Hematopoietic multipotent progenitor cell treated with erythropoietin and hydrocortisone succinate and interleukin-3 and kit ligand, for 15 days (in vitro differentiated cells): ENCODE results near the gene DPP9.

Source experiments
- DNase-seq: peaks from one replicate; pipeline ENCODE4 v3.0.0-alpha.2; 2015; ENCODE audit warnings: low spot score

The DPP9 gene

GRCh38 chr19:4707956-4708650 is 15.5 kb downstream of the DPP9 start:
- no peak for DNase-seq

- DNase-seq: no peak
Observed at GRCh38 chr19:4707322-4707721, 16.3 kb downstream of the DPP9 start.

DNA sequence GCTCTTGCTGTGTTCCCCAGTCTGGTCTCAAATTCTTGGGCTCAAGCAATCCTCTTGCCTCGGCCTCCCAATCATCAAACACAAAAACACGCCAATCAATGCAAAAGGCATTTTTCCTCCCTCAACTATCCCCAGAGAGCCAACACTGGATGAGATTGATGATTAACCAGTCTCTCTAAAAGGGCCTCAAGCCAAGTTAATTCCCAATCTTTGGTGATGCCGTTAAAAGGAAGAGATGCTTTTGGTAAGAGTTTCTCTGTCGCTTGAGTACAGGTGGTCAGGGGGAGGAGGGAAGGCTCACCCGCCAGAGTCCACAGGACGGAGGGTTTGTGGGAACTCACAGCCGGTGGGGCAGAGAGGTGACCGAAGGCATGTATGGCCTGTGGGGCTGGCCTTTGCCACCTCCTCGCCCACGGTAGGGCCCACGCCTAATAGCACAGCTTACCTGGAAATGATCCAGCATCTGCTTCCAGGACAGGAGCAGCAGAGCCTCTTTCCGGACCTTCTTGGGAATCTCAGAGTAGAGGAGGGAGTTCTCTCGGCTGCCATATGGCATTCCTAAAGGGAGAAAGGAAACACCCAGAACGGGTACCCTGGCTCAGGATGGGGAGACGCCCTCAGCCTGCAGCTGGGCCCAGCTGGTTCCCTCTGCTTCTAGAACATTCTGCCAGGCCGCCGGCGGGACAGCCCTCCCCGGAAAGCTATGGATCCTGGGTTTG is 18.1 kb downstream of the DPP9 start:
- no peak for DNase-seq

GRCh38 chr19:4704317-4704673 is 19.3 kb downstream of the DPP9 start:
- DNase-seq: no peak

DNA sequence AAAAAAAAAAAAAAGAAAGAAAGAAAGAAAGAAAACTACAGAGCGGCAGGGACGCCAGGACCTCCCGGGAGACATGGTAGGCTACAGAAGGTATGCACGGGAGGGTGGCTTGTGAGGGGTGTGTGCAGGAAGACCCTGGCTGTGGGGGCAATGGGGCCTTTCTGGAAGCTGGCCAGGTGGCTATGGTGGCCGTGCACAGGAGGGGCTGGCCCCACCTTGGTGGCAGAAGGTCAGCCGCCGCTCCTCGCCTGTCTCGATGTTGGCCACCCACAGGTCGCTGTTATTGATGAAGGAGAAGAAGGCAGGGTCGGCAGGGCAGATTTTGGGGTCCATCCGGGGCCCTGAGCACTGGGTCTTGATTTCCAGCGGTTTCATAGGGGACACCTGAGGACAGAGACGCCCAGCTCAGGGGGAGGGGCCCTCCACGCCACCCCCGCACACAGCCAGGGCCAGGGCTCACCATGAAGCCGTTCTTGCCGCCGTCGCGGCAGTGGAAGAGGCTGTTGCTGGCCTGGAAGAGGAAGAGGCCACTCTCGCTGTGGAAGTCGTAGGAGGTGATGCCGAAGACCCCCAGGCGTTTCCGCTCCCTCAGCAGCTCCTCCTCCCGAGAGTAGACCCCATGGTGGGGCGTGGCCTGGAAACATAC is 19.8 kb downstream of the DPP9 start:
- no peak for DNase-seq

DNA sequence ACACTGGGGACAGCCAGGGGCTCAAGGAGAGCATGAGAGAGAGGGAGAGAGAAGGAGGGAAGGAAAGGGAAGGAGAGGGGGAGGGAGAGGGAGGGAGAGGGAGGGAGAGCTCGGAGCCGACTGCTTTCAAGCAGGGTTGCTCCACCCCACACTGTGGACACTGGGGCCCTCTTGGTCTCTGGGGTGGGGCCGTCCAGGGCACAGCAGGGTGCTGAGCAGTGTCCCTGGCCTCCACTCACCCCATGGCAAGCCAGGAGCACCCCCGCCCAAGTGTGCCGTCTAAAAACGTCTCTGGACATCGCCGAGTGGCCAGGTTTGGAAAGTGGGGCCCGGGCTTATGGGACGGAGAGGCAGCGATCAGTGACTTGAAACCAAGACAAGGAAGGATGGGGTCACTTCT is 20.9 kb downstream of the DPP9 start:
- no peak for DNase-seq

- DNase-seq: no peak
Observed at GRCh38 chr19:4701557-4701956, 22.1 kb downstream of the DPP9 start.

- DNase-seq: no peak
Observed at GRCh38 chr19:4700693-4700970, 23.0 kb downstream of the DPP9 start.

- no peak for DNase-seq
Observed at GRCh38 chr19:4699826-4700692, 23.6 kb downstream of the DPP9 start.

GRCh38 chr19:4697304-4697703 is 26.3 kb downstream of the DPP9 start:
- no peak for DNase-seq

GRCh38 chr19:4695224-4695731 is 28.4 kb downstream of the DPP9 start:
- DNase-seq: no peak

DNA sequence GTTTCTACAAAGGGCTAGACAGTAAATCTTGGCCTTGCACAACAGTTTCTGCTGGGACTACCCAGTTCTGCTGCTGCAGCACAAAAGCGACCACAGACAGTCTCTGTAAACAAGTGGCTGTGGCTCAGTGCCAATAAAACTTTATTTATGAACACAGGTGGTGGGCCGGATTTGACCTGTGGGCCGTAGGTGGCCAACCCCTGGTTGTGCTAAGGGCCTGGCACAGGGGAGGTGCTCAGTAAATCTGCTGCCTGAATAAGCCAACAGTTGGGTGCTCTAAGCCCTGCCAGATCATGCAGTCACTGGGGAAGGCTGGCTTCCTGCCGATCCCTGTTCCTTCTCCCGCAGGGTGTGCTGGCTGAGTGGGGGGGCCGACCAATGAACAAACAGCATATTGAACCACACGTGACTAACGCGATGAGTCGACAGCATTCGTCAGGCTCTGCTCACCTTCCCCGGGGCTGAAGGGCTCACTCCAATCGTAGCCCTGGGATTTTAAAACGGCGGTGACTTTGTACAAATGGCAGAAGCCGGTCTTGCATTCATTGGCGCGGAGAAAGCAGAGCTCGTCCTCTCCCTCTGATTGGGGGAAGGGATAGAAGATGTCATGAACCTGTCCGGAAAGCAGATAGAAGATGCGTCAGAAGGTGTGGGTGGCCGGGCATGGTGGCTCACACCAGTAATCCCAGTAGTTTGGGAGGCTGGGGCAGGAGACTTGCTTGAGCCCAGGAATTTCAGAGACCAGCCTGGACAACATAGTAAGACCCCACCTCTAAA is 29.2 kb downstream of the DPP9 start:
- DNase-seq: no peak

GRCh38 chr19:4693471-4694121 is 30.0 kb downstream of the DPP9 start:
- no peak for DNase-seq

- no peak for DNase-seq
Observed at GRCh38 chr19:4693078-4693350, 30.6 kb downstream of the DPP9 start.

- no peak for DNase-seq
Observed at GRCh38 chr19:4692251-4693077, 31.2 kb downstream of the DPP9 start.

DNA sequence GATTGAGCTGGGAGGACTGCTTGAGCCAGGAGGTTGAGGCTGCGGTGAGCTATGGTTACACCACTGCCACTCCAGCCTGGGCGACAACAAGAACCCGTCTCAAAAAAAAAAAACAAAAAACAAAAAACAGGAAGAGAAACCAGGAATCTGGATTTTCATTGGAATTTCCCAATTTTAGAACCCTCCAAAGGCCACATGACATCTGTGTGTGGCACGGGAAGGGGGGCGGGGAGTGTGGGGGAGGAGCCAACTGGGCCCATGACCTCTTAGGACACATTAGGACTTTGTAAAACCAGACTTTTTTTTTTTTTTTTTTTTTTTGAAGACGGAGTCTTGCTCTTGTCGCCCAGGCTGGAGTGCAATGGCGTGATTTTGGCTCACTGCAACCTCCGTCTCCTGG is 32.3 kb downstream of the DPP9 start:
- DNase-seq: no peak

GRCh38 chr19:4690361-4690760 is 33.3 kb downstream of the DPP9 start:
- DNase-seq: no peak

DNA sequence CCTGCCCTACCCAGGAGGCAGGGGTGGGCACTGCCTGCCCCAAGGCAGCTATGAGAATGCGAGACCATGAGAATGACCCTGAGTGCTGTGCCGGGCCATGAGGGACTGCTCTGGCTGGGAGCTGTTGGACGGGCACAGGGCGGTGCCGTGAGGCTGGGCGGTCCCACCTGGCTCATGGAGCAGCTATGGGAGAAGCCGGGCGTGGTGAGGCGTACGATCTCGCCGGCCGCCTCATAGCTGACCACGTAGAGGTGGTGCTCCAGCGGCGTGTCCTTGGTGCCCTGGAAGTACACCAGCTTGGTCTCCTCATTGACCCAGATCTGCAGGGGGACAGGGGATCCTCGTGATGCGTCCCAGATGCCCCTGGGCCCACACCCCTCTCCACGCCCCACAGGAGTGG is 34.2 kb downstream of the DPP9 start:
- no peak for DNase-seq

DNA sequence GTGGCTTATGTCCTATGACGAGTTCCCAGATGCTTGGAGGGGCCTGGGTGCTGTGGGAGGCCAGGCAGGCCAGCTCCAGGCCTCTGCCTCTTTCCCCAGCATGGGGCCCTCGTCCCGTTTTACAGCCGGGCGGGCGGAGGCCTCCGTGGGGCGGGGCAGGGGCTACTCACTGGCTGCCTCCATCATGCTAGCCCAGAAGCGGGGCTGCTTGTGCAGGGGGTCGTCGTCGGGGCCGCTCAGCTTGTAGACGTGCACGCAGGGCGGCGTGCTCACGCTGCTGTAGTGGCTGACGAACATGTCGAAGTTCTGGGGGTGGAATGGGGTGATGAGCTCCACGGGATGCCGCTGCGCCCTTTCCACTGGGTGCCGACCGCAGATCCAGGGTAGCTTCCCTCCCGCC is 35.1 kb downstream of the DPP9 start:
- no peak for DNase-seq

DNA sequence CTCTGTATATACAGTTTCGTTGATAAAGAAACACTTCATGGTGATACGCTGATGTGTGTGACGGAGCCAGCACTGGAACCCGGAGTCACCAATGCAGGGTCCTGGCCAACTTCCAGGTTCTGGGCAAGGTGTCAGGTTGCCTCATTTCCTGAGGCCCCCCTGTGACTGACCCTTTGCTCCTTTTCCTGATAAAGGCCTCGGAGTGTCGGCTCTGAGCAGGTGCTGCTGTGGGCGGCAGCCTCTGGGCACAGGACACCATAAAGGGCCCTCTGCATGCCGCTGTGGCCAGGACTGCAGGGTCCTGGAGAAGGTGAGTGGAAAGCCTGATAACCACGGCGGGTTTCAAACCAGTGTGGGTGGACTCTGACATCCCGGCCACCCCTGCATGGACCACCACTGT is 36.2 kb downstream of the DPP9 start:
- no peak for DNase-seq

GRCh38 chr19:4686700-4687099 is 36.9 kb downstream of the DPP9 start:
- DNase-seq: no peak
